Measurements from ENCODE around the gene CNOT10. TPM values are rescaled to one million over a fixed set of nuclear protein-coding genes. Genes with fewer than 3 reads are reported as not detected.

CNOT10 gene
- total RNA-seq, 3 donors from 2014 or later: 27.8 to 34.9 (median 28.3) TPM

DNA sequence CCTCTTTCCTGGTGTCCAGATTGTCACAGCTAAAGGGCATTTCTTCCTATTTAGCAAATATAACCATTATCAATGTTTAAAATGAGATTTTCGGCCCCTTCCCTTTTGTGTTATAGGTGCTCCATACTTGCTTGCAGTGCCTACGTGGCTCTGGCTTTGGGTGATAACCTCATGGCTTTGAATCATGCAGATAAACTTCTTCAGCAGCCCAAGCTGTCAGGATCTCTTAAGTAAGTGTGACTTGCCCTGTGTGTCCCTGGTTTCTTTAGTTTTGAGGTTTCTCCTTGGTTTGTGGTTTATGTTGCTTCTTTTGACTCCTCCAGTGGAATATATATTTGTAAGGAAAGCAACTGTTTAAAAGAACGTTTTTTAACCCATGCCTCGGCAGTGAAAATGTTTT is 74.4 kb downstream of the CNOT10 start:
- Histone ChIP-seq H3K36me3 (ENCODE audit: low read depth) (no peaks in the 10 kb centered on the region), H3K4me1 (ENCODE audit: low read depth) (no peaks in the 10 kb centered on the region), H3K9me3 (no peaks in the 10 kb centered on the region), H3K4me3 (no peak overlapping the region)
- no peak for ATAC-seq
- no peak for DNase-seq
- intact Hi-C loops (cut with DNase I, micrococcal nuclease): no loop called here
- TF ChIP-seq CTCF (IDR thresholded peaks at IDR 0.05): no peak

GRCh38 chr3:32764481-32764880 is 79.5 kb downstream of the CNOT10 start:
- no peaks in the 10 kb centered on the region for H3K9me3 ChIP-seq
- no peak for ATAC-seq
- H3K36me3 ChIP-seq (ENCODE audit: low read depth): no peaks in the 10 kb centered on the region
- DNase-seq: no peak
- H3K4me1 ChIP-seq (ENCODE audit: low read depth): no peaks in the 10 kb centered on the region
- H3K4me3 ChIP-seq: no peak overlapping the region
- no peak for TF ChIP-seq CTCF (IDR thresholded peaks at IDR 0.05)
- intact Hi-C loops (cut with DNase I, micrococcal nuclease): no loop called here

- DNase-seq (no peak), ATAC-seq (no peak)
- no peak for TF ChIP-seq CTCF (IDR thresholded peaks at IDR 0.05)
- no peaks in the 10 kb centered on the region for H3K9me3 ChIP-seq
- no peak overlapping the region for H3K4me3 ChIP-seq
- intact Hi-C loops (cut with DNase I, micrococcal nuclease): no loop called here
- H3K36me3 ChIP-seq (ENCODE audit: low read depth): no peaks in the 10 kb centered on the region
- H3K4me1 ChIP-seq (ENCODE audit: low read depth): peaks cover 7% of the 10 kb centered on the region
Observed at GRCh38 chr3:32778389-32778788, 93.4 kb downstream of the CNOT10 start.

- peaks cover 7% of the 10 kb centered on the region for H3K4me1 ChIP-seq (ENCODE audit: low read depth)
- intact Hi-C loops (cut with DNase I, micrococcal nuclease): no loop called here
- no peak overlapping the region for H3K4me3 ChIP-seq
- no peaks in the 10 kb centered on the region for H3K9me3 ChIP-seq
- ATAC-seq: no peak
- H3K36me3 ChIP-seq (ENCODE audit: low read depth): no peaks in the 10 kb centered on the region
- TF ChIP-seq CTCF (IDR thresholded peaks at IDR 0.05): no peak
- DNase-seq: no peak
Observed at GRCh38 chr3:32780071-32780734, 95.2 kb downstream of the CNOT10 start.

GRCh38 chr3:32780735-32781210 is 95.8 kb downstream of the CNOT10 start:
- no peak overlapping the region for H3K4me3 ChIP-seq
- no peaks in the 10 kb centered on the region for H3K9me3 ChIP-seq
- H3K4me1 ChIP-seq (ENCODE audit: low read depth): peaks cover 7% of the 10 kb centered on the region
- H3K36me3 ChIP-seq (ENCODE audit: low read depth): no peaks in the 10 kb centered on the region
- ATAC-seq (peak; percentile 64), DNase-seq (peak; percentile 28 to 68 (median 59))
- intact Hi-C loops (cut with DNase I, micrococcal nuclease): no loop called here
- no peak for TF ChIP-seq CTCF (IDR thresholded peaks at IDR 0.05)

All from mucosa of descending colon (tissue), 3 donors.